HG03196 (cell line): ENCODE data around the gene KLK14.

Experiments
- ATAC-seq: cut with Tn5 transposase; IDR thresholded peaks from one replicate; pipeline ENCODE4 v1.9.1; 2021; ENCODE audit not compliant: unreplicated experiment

Gene KLK14

DNA sequence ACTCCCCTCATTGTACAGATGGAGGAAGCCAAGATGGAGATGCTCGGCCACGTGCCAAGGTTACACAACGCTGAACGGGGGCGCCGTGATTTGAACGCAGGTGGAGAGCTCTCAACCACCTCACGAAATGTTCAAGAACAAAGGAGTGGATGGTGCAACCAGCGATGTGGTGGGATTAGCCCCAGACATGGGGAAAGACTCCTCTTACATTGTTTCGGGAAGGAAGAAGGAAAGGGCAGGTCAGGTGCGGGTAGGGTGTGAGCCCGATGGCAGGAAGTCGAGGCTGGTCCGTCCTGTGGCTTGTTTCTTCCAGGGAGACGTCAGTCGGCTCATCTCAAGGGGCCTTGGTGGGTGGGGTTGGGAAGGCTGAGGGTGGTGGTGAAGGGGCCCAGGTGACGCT is 7.1 kb upstream of the KLK14 start:
- no peak for ATAC-seq

DNA sequence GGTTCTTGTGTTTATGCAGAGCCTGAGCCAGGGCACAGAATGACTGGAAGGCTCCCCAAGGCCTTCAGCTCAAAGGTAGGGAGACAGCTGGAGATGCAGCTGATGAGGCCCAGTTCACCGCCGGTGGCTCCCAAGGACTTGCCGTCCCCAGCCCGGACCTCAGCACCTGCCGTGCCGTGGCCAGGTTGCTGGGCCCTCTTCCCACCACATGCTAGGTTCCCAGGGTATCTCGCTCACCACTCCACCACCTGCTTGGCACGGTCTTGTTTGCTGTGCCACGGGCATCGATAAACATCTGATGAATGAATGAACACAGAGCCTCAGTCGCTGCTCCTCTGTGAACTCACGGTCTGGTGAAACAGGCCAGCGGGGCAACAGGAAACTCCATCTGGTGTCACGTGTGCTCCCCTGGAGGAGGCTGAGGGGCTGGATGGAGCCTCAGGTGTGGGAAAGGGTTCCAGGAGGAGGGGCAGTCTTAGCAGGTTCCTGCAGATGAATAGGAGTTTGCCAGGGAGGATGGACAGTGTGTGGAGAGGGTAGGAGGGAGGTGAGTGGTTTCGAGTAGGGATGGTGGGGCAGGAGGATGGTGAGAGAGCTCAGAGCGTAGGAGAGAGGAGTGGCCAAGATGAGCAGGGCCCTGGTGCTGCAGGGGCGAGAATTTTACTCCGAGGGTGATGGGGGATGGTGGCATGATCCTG is 3.6 kb upstream of the KLK14 start:
- ATAC-seq, result no peak

GRCh38 chr19:51084505-51084904 is 1.8 kb upstream of the KLK14 start:
- no peak for ATAC-seq

DNA sequence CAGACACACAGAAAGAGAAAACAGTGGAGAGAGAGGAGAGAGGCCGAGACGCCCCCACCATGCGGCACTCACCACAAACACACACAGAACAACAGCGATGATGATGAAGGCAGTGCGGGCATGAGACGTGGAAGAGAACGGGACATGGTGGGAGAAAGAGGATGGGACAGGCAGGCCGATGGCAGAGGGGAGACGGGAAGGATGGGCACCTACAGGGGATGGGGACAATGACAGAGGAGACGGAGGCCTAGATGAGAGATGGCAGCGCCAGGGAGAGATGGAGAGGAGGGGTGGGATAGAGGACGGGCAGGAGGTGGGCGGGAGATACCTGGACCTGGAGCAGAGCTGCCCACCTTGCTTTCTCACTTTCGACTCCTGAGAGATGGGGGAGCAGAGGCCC is 1.1 kb upstream of the KLK14 start:
- ATAC-seq, result no peak

DNA sequence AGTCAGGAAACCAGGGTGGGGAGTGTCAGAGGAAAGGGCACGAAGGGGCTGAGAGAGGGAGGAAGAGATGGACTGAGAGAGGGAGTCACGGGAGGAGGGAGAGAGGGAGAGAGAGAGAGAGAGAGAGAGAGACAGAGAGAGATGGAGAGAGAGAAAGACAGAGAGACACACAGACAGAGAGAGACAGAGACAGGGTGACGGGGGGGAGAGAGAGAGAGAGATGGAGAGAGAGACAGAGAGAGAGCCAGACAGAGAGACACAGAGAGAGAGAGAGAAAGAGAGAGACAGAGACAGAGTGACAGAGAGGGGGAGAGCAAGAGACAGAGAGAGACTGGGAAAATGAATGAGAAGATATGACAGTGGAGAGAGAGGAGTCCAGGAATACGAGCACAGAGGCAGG is 494 bp upstream of the KLK14 start:
- no peak for ATAC-seq

GRCh38 chr19:51081476-51081875 is 1.2 kb downstream of the KLK14 start:
- no peak for ATAC-seq

DNA sequence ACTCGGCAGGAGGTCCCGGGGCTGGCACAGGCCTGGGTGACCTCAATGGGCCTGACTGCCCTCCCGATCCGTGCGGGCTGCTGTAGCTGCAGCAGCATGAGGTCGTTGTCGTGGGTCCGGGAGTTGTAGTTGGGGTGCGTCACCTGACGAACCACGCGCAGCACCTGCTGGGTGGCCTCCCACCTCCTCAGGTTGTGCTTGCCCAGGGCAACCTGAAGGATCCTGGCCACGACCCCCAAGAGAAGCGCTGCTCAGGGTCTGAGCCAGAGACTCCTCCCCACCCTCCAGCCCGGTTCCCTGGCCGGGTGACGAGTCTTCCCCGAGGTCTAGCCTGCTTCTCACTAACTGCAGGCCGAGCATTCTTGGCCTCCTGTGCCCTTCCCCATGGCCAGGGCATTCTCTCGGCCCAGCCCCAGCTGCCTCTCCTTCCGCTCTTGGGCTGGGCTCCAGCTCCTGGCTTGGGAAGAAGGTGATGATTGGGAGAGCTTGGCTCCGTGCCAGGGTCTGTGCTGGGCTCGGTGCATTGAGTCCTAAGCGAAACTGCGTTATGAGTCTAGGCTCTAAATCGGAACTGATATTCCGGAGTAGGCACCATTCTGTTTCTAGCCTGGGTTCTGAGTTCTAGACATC is 3.1 kb downstream of the KLK14 start:
- no peak for ATAC-seq

DNA sequence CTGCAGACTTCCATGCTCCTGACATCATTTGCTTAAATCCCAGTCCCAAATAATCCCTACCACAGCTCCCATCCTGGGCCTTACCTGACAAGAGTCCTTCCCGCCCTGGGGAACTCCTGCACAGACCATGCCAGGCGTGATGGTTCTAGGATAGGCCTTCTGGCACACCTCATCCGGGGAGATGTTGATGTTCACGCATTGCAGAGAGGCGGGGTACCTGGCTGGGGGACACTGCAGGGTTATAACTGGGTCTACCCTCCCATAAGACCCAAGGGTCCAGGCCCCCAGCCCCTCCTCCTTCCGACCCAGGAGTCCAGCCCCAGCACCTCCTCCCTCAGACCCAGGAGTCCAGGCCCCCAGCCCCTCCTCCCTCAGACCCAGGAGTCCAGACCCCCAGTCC is 4.0 kb downstream of the KLK14 start:
- no peak for ATAC-seq

DNA sequence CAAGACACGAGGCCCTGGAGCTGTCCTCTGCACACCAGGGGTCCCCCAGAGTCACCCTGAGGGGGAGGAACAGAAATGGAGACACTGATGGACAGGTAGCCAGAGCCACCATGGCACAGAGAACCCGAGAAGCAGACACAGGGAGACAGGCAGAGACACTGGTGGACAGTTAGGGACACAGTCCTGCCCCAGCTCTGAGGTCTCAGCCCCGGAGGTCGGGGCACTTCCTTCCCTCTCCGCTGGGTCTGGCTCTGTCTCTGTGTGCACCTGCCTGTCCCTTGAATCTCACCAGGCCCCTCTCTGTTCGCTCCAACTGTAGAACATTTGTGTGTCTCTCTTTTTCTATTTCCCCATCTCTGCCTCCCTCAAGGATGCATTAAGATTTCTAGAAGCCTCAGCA is 4.6 kb downstream of the KLK14 start:
- no peak for ATAC-seq

- no peak for ATAC-seq
These were observed 6.0 kb downstream of the KLK14 start for GRCh38 chr19:51076631-51077213.

GRCh38 chr19:51075998-51076397 is 6.7 kb downstream of the KLK14 start:
- ATAC-seq, result no peak

- no peak for ATAC-seq
These were observed 11.6 kb downstream of the KLK14 start for GRCh38 chr19:51071095-51071405.

- no peak for ATAC-seq
These were observed 12.2 kb downstream of the KLK14 start for GRCh38 chr19:51070334-51071094.

DNA sequence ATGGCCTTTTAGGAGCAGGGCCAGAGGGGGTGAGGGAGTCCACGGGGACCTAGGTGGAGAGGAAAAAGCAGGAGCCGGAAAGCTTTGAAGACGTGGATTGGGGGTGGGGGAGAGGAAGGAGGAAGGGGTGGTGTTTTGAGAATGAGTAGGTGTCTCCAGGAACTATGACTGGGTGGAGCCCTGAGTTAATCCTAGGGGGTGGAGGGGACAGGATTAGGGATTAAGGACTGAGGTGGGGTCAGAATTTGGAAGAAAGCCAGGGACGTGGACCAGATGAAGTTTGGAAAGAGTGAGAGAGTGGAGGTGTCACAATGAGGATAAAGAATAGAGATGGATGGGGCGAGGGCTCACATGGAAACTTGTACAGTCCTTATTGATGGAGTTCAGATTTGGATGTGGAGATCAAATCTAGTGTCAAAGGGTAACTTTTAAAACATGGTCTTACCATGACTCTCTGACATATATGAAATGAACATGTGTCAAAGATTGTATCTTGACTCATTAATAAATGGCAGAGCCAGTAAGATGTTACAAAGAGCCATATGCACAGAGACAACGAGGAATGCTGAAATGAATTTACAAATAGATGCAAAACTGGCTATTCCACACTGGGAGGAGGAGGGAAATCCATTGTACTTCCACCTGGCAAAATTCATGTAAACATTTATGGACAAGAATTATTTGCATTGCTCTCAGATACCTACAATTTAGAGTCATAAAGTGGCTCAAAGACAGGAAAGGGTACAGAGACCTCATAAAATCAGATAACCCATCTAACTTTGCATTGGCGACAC is 16.1 kb downstream of the KLK14 start:
- no peak for ATAC-seq

DNA sequence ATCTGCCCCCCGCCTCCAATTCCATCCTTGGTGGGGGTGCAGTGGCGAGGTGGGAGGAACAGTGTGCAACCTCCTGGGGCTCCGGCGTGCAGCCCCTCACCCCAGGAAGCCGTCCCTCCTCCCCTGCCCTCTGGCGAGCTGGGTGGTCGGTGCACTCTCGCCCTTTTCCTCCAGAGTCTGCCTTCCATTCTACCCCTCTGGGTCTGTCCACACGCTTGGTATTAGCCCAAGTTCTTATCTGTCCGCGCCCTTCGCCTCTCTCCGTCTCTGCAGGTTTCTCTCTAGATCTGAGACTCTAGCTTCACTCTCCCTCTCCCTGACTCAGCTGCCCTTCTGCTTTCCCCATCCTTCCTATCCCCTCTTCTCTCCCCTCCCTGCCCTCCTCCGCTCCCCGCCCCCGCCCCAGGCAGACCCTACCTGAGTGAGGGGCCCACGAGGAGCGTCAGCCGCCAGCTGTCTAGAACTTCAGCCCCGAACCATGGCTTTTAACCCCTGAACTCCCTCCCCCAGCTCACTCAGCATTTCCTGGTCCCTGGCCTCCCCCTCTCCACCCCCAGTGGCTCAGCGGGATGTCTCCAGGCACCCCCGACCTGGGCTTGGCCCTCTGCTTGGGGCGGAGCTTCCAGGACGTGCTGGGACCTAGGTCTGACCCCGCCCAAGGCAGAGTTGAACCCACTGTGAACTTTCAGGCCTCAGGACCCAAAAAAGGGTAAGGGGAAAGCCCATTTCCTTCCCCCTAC is 17.3 kb downstream of the KLK14 start:
- no peak for ATAC-seq

GRCh38 chr19:51064534-51065220 is 18.0 kb downstream of the KLK14 start, which contains the start of gene KLK13:
Gene KLK13 (minus strand): TSS chr19:51065092. CDS start chr19:51065067, 25 bp downstream.
- no peak for ATAC-seq

GRCh38 chr19:51063664-51064063 is 19.0 kb downstream of the KLK14 start:
- ATAC-seq, result no peak

- no peak for ATAC-seq
These were observed 21.7 kb downstream of the KLK14 start for GRCh38 chr19:51060973-51061372.

- no peak for ATAC-seq
These were observed 22.4 kb downstream of the KLK14 start for GRCh38 chr19:51060336-51060735.

- no peak for ATAC-seq
These were observed 23.0 kb downstream of the KLK14 start for GRCh38 chr19:51059715-51060114.
